Esophagus muscularis mucosa (tissue), 3 donors: Measurements from ENCODE around the gene PHYH.

Experiments
- CTCF ChIP-seq, 3 experiments: fragments of 200-600 bp in 2 of 3; fragments of 450-650 bp in 1 of 3; sonication (generic) in 2 of 3; IDR thresholded peaks; one replicate each; pipeline ENCODE4 v1.5.1; 2017 to 2019; ENCODE audit warnings: antibody characterized with exemption in 3 of 3, mild to moderate bottlenecking in 2 of 3, moderate library complexity in 1 of 3
- POLR2AphosphoS5 ChIP-seq, 2 donors: sonication (generic); formaldehyde crosslinking; IDR thresholded peaks; one replicate each; pipeline ENCODE4 v1.6.1; 2017; ENCODE audit warnings: antibody characterized with exemption in 2 of 2

- TF ChIP-seq POLR2AphosphoS5 (IDR thresholded peaks at IDR 0.05) (no peak), CTCF (IDR thresholded peaks at IDR 0.05) (no peak)
Observed at GRCh38 chr10:13253726-13254125, 46.1 kb downstream of the PHYH start.
